A549 (cell line): Measurements from ENCODE around the gene SMIM29. TPM values are rescaled to one million over a fixed set of nuclear protein-coding genes. Genes with fewer than 3 reads are reported as not detected.
"Not testable (repeated sequence)": the region's sequence is repeated elsewhere in the genome, so short reads cannot be mapped to it uniquely, and the experiment has no call there.

Source experiments
- ATAC-seq, 2 experiments: fragments of 200-7000 bp in 1 of 2; fragments of >200 bp in 1 of 2; cut with Nextera tagmentation in 1 of 2; cut with Tn5 transposase in 1 of 2; 3 replicates each; pipeline versions ENCODE4 v1.8.0 to v1.9.1; 2018 to 2020; ENCODE audit warnings: mild to moderate bottlenecking in 1 of 2, moderate library complexity in 1 of 2
- CTCF ChIA-PET: fragments of 300-600 bp; sonication (Branson Sonifier 250); formaldehyde crosslinking; extraction: SDS; loops from one replicate; lab custom pipeline; 2021; ENCODE audit warnings: antibody characterized with exemption, inconsistent platforms; lab: Yijun Ruan, JAX
- POLR2A ChIA-PET: fragments of 350-600 bp; formaldehyde crosslinking; extraction: SDS; loops from one replicate; lab custom pipeline; 2021; ENCODE audit warnings: antibody characterized with exemption, inconsistent platforms; lab: Yijun Ruan, JAX
- DNase-seq, 2 experiments: peaks; one replicate each; pipeline versions ENCODE4 v3.0.0 to v3.0.0-alpha.2; 2011 to 2016; ENCODE audit warnings: low read depth in 1 of 2, low spot score in 1 of 2
- FAIRE-seq: peaks from 2 replicates; lab custom pipeline; 2011; peaks lifted over from hg19 to GRCh38; lab: Jason Lieb, UNC
- H3K27ac ChIP-seq, 2 experiments: fragments of >200 bp; sonication (Bioruptor Twin); formaldehyde crosslinking; 3 replicates each; pipeline ENCODE4 v1.5.1; 2016 to 2017
- H3K4me1 ChIP-seq: fragments of >200 bp; sonication (Bioruptor Twin); formaldehyde crosslinking; 3 replicates; pipeline ENCODE4 v1.6.1; 2016
- H3K4me2 ChIP-seq: fragments of >200 bp; sonication (Bioruptor Twin); formaldehyde crosslinking; 3 replicates; pipeline ENCODE4 v1.6.1; 2016
- H3K4me3 ChIP-seq: fragments of >200 bp; sonication (Bioruptor Twin); formaldehyde crosslinking; 3 replicates; pipeline ENCODE4 v1.5.1; 2016
- H3K9me3 ChIP-seq: fragments of >200 bp; sonication (Bioruptor Twin); formaldehyde crosslinking; 3 replicates; pipeline ENCODE4 v1.6.1; 2016
- ATOH8 ChIP-seq: fragments of 250-450 bp; sonication (Bioruptor Pico); IDR thresholded peaks from 2 replicates; pipeline ENCODE4 v1.5.0; 2020; ENCODE audit warnings: low read depth, mild to moderate bottlenecking, moderate library complexity
- CHD2 ChIP-seq: fragments of 150-350 bp; IDR thresholded peaks from 2 replicates; pipeline ENCODE4 v1.6.1; 2014; ENCODE audit warnings: low read length; ENCODE audit not compliant: partially characterized antibody
- EHMT2 ChIP-seq: fragments of 200-600 bp; sonication (generic); IDR thresholded peaks from 2 replicates; pipeline ENCODE4 v1.6.1; 2016; ENCODE audit warnings: antibody characterized with exemption, low read depth, mild to moderate bottlenecking, moderate library complexity
- EP300 ChIP-seq, 2 experiments: fragments of >200 bp; sonication (Bioruptor Twin); formaldehyde crosslinking; IDR thresholded peaks; 2 replicates in 1 of 2; 3 replicates in 1 of 2; pipeline ENCODE4 v1.6.1; 2016 to 2017
- FOSB ChIP-seq: fragments of 250-450 bp; sonication (Bioruptor Pico); IDR thresholded peaks from 2 replicates; pipeline ENCODE4 v1.5.0; 2020; ENCODE audit warnings: mild to moderate bottlenecking, moderate library complexity
- HES2 ChIP-seq: fragments of >200 bp; sonication (Bioruptor Twin); formaldehyde crosslinking; IDR thresholded peaks from 2 replicates; pipeline ENCODE4 v1.6.1; 2016
- HOXB13 ChIP-seq: fragments of 250-450 bp; sonication (Bioruptor Pico); IDR thresholded peaks from 2 replicates; pipeline ENCODE4 v1.5.0; 2020; ENCODE audit warnings: low read depth, mild to moderate bottlenecking, moderate library complexity
- JUN ChIP-seq, 2 experiments: fragments of >200 bp; sonication (Bioruptor Twin); formaldehyde crosslinking; IDR thresholded peaks; 2 replicates in 1 of 2; 3 replicates in 1 of 2; pipeline ENCODE4 v1.6.1; 2016 to 2017
- NFE2L2 ChIP-seq: fragments of 150-350 bp; conservative IDR thresholded peaks from 2 replicates; pipeline ENCODE4 v1.6.1; 2014; ENCODE audit warnings: low read length
- NPAS2 ChIP-seq: fragments of 250-450 bp; sonication (Bioruptor Pico); IDR thresholded peaks from 2 replicates; pipeline ENCODE4 v1.8.0; 2022; ENCODE audit warnings: mild to moderate bottlenecking, moderate library complexity, borderline replicate concordance
- PBX3 ChIP-seq: IDR thresholded peaks from 2 replicates; pipeline ENCODE4 v1.6.1; 2012
- RAD21 ChIP-seq, 2 experiments: fragments of >200 bp in 1 of 2; sonication (Bioruptor Twin) in 1 of 2; formaldehyde crosslinking in 1 of 2; IDR thresholded peaks in 1 of 2; conservative IDR thresholded peaks in 1 of 2; 2 replicates in 1 of 2; 3 replicates in 1 of 2; pipeline ENCODE4 v1.6.1; 2012 to 2018; ENCODE audit warnings: inconsistent platforms in 1 of 2
- RCOR1 ChIP-seq: fragments of 150-350 bp; IDR thresholded peaks from 2 replicates; pipeline ENCODE4 v1.6.1; 2014; ENCODE audit warnings: antibody characterized with exemption, low read length, low read depth
- RFX5 ChIP-seq: fragments of 450-650 bp; IDR thresholded peaks from 2 replicates; pipeline ENCODE4 v1.7.1; 2014; ENCODE audit warnings: antibody characterized with exemption, mild to moderate bottlenecking, moderate library complexity
- SREBF2 ChIP-seq: fragments of 450-650 bp; IDR thresholded peaks from 2 replicates; pipeline ENCODE4 v1.6.1; 2014; ENCODE audit warnings: mild to moderate bottlenecking, moderate library complexity
- TFCP2L1 ChIP-seq: fragments of 250-450 bp; sonication (Bioruptor Pico); IDR thresholded peaks from 2 replicates; pipeline ENCODE4 v1.5.0; 2021; ENCODE audit warnings: mild to moderate bottlenecking
- TP53 ChIP-seq: fragments of 250-450 bp; sonication (Bioruptor Pico); IDR thresholded peaks from 2 replicates; pipeline ENCODE4 v1.5.0; 2021; ENCODE audit warnings: mild to moderate bottlenecking, moderate library complexity
- USF2 ChIP-seq: fragments of 450-650 bp; IDR thresholded peaks from 2 replicates; pipeline ENCODE4 v1.6.1; 2014; ENCODE audit warnings: antibody characterized with exemption
- ZC3H11A ChIP-seq: fragments of 450-650 bp; IDR thresholded peaks from 2 replicates; pipeline ENCODE4 v1.6.1; 2014; ENCODE audit warnings: antibody characterized with exemption, mild to moderate bottlenecking
- WGBS: methylation state at CpG from one replicate; pipeline ENCODE4 v1.1.6; 2017; ENCODE audit errors: missing lambda C conversion rate; 5-methylcytosine and 5-hydroxymethylcytosine counted together
- polyA plus RNA-seq, 4 experiments: library from polyadenylated mRNA; depleted of rRNA in 3 of 4; stranded (reverse); fragments of >200 nt; fragmentation: RNase III in 1 of 4; extraction: RNeasy Plus Mini Kit Qiagen cat#74134 plus additional on column Dnase treatment in 1 of 4; gene quantifications; 2 replicates in 3 of 4; 3 replicates in 1 of 4; pipeline ENCODE4 v1.2.3, GENCODE V29; 2011 to 2017

SMIM29 gene
- polyA plus RNA-seq, 2 of the 4 experiments (the other 2 are of a cell fraction) = 8.1 to 15.4 TPM

- TF ChIP-seq ATOH8 (CRISPR knock-in tag) (peak; percentile 41; the same call in 1 of the 2 replicates), RAD21 (conservative IDR thresholded peaks at IDR 0.05 in 1 of 2, IDR thresholded peaks at IDR 0.05 in 1 of 2) (peak; percentile 31 to 45; a peak in 3 of 5 replicates), RFX5 (no peak), TFCP2L1 (peak; percentile 63), FOSB (CRISPR knock-in tag) (peak; percentile 57; the same call in 1 of the 2 replicates)
- TF ChIP-seq, all 56 proteins: peak for 10
Observed at GRCh38 chr6:34246563-34247391, 2.0 kb downstream of the SMIM29 start (continued).

- ChIA-PET POLR2A (interaction anchor here (1.5 kb wide), 1 partner anchor 9 kb away, joined by 5 read pairs; the partner anchor contains the start of gene HMGA1), CTCF (interaction anchor here (1.4 to 5.0 kb wide), 2 partner anchors 9 to 50 kb away, joined by 4 to 27 read pairs; partner anchors contain the start of gene HMGA1)
- no peak for FAIRE-seq
- no peak overlapping the region for H3K4me3 ChIP-seq
- H3K27ac ChIP-seq = peak overlapping the region; percentile 93 to 97; a peak in 5 of 6 replicates
- H3K4me1 ChIP-seq = peaks cover 68% of the 10 kb centered on the region
- no peaks in the 10 kb centered on the region for H3K9me3 ChIP-seq
- no peak for ATAC-seq
- peak overlapping the region; percentile 71 for H3K4me2 ChIP-seq
- 9% methylated on average over 1 of the region's 2 CpGs for WGBS
- TF ChIP-seq NPAS2 (CRISPR knock-in tag) = no peak
- no peak for TF ChIP-seq EP300 (IDR thresholded peaks at IDR 0.05)
- no peak for TF ChIP-seq EHMT2
- TF ChIP-seq NFE2L2 = no peak
- TF ChIP-seq JUN (IDR thresholded peaks at IDR 0.05) = no peak
- TF ChIP-seq ZC3H11A = no peak
- TF ChIP-seq TFCP2L1 = no peak
- TF ChIP-seq USF2 = no peak
- TF ChIP-seq HOXB13 = no peak
- TF ChIP-seq RCOR1 = no peak
- TF ChIP-seq PBX3 = no peak
- no peak for TF ChIP-seq SREBF2
- TF ChIP-seq HES2 = no peak
- TF ChIP-seq CHD2 = no peak
- TF ChIP-seq TP53 (CRISPR knock-in tag) = no peak
- TF ChIP-seq, all 56 proteins: peak for 0
- no peak for DNase-seq
Observed at GRCh38 chr6:34246249-34246562, 2.6 kb downstream of the SMIM29 start.

GRCh38 chr6:34245761-34246140, 3.1 kb downstream of the SMIM29 start:
- WGBS = 55% methylated on average over 7 of the region's 7 CpGs
- FAIRE-seq, DNase-seq, H3K4me3 ChIP-seq, H3K9me3 ChIP-seq, ATAC-seq: not testable (repeated sequence)
- CTCF ChIA-PET = interaction anchor here (5.0 kb wide), 1 partner anchor 50 kb away, joined by 27 read pairs; no protein-coding TSS in a partner anchor
- Histone ChIP-seq H3K4me2 (peak overlapping the region; percentile 71; the same call in 2 of the 3 replicates), H3K4me1 (peaks cover 73% of the 10 kb centered on the region), H3K27ac (peak overlapping the region; percentile 93 to 97)
- POLR2A ChIA-PET = interaction anchor here (1.5 kb wide), 1 partner anchor 9 kb away, joined by 5 read pairs; the partner anchor contains the start of gene HMGA1

GRCh38 chr6:34245032-34245760, 3.6 kb downstream of the SMIM29 start:
- DNase-seq, FAIRE-seq, H3K4me3 ChIP-seq, H3K9me3 ChIP-seq, ATAC-seq: not testable (repeated sequence)
- Histone ChIP-seq H3K4me1 (peaks cover 78% of the 10 kb centered on the region), H3K27ac (peak overlapping the region; percentile 93 to 97), H3K4me2 (peak overlapping the region; percentile 91)
- 60% methylated on average over 6 of the region's 13 CpGs for WGBS
- POLR2A ChIA-PET = interaction anchor here (0.6 to 1.1 kb wide), 3 partner anchors 11 to 170 kb away, joined by 3 to 4 read pairs (median 4); no protein-coding TSS in a partner anchor
- CTCF ChIA-PET = interaction anchor here (0.6 to 3.9 kb wide), 5 partner anchors 11 to 364 kb away, joined by 3 to 19 read pairs (median 7); no protein-coding TSS in a partner anchor
